Endothelial cell of umbilical vein (primary cell): ENCODE data around the gene STBD1. TPM values are rescaled to one million over a fixed set of nuclear protein-coding genes. Genes with fewer than 3 reads are reported as not detected.

Source experiments
- BruUV-seq: library from RNA; stranded (reverse); fragments of 400-500 nt; replicated peaks from 2 replicates; lab custom pipeline; 2021; lab: Mats Ljungman, UMichigan
- CTCF ChIA-PET: fragments of 300-600, 350-600 bp; sonication (Branson Sonifier 250); formaldehyde crosslinking; loops from one replicate; lab custom pipeline; 2021; ENCODE audit warnings: antibody characterized with exemption, inconsistent platforms; lab: Charles Lee
- POLR2A ChIA-PET: fragments of 300-600, 350-600 bp; sonication (Branson Sonifier 250); formaldehyde crosslinking; loops from one replicate; lab custom pipeline; 2021; ENCODE audit warnings: antibody characterized with exemption, inconsistent platforms; lab: Charles Lee
- DNase-seq: peaks from one replicate; pipeline ENCODE4 v3.0.0-alpha.2; 2011; ENCODE audit warnings: low read depth, low spot score
- FAIRE-seq: peaks from 2 replicates; lab custom pipeline; 2011; peaks lifted over from hg19 to GRCh38; lab: Jason Lieb, UNC
- H2AFZ ChIP-seq: 2 replicates; pipeline ENCODE4 v1.6.0; 2012; ENCODE audit warnings: low read depth, low read length, control low read depth, inconsistent platforms
- H3K27ac ChIP-seq: 2 replicates; pipeline ENCODE4 v1.5.1; 2011; ENCODE audit warnings: low read depth, mild to moderate bottlenecking, control low read depth, low read length, moderate library complexity; ENCODE audit not compliant: insufficient read depth
- H3K27me3 ChIP-seq, 2 experiments: 2 replicates each; pipeline versions ENCODE4 v1.6.0 to v1.6.1; 2011; ENCODE audit warnings: low read length in 2 of 2, mixed read lengths in 1 of 2; ENCODE audit not compliant: control insufficient read depth in 2 of 2, insufficient read depth in 2 of 2
- H3K36me3 ChIP-seq, 2 experiments: 2 replicates in 1 of 2; 3 replicates in 1 of 2; pipeline ENCODE4 v1.5.1; 2011; ENCODE audit warnings: low read length in 2 of 2, mild to moderate bottlenecking in 1 of 2, moderate library complexity in 1 of 2; ENCODE audit not compliant: control insufficient read depth in 2 of 2, insufficient read depth in 2 of 2; ENCODE audit errors: extremely low read depth in 1 of 2
- H3K4me1 ChIP-seq: 3 replicates; pipeline ENCODE4 v1.5.1; 2011; ENCODE audit warnings: mild to moderate bottlenecking, low read length; ENCODE audit not compliant: control insufficient read depth, insufficient read depth; ENCODE audit errors: extremely low read depth
- H3K4me2 ChIP-seq: 2 replicates; pipeline ENCODE4 v1.6.1; 2011; ENCODE audit warnings: low read length, control low read depth, mixed read lengths; ENCODE audit not compliant: insufficient read depth
- H3K4me3 ChIP-seq, 3 experiments: fragments of 200-600 bp in 1 of 3; sonication (generic), shearing (Covaris generic) in 1 of 3; replicated peaks in 1 of 3; 2 replicates each; pipeline ENCODE4 v1.5.1; 2011 to 2016; ENCODE audit warnings: control low read depth in 3 of 3, low read length in 3 of 3, mild to moderate bottlenecking in 2 of 3, inconsistent platforms in 1 of 3, low read depth in 1 of 3, moderate library complexity in 1 of 3; ENCODE audit not compliant: insufficient read depth in 1 of 3
- H3K79me2 ChIP-seq: 2 replicates; pipeline ENCODE4 v1.6.0; 2012; ENCODE audit warnings: low read length, inconsistent platforms; ENCODE audit not compliant: control insufficient read depth, insufficient read depth
- H3K9ac ChIP-seq: replicated peaks from 2 replicates; pipeline ENCODE3; 2011; ENCODE audit warnings: low read length, control low read depth; ENCODE audit not compliant: insufficient read depth; ENCODE audit errors: extremely low read depth
- H3K9me1 ChIP-seq: replicated peaks from 3 replicates; pipeline ENCODE4 v1.6.0; 2011; ENCODE audit warnings: mild to moderate bottlenecking, low read length; ENCODE audit not compliant: control insufficient read depth, insufficient read depth; ENCODE audit errors: extremely low read depth
- H3K9me3 ChIP-seq: replicated peaks from 2 replicates; pipeline ENCODE4 v1.5.1; 2012; ENCODE audit warnings: low read length, inconsistent platforms; ENCODE audit not compliant: control insufficient read depth, insufficient read depth
- H4K20me1 ChIP-seq: replicated peaks from 2 replicates; pipeline ENCODE3; 2011; ENCODE audit warnings: mild to moderate bottlenecking, low read length; ENCODE audit not compliant: control insufficient read depth, insufficient read depth; ENCODE audit errors: extremely low read depth
- CTCF ChIP-seq, 2 donors: IDR thresholded peaks; 1 replicate in 1 of 2; 2 replicates in 1 of 2; pipeline ENCODE4 v1.5.1; 2011; ENCODE audit warnings: low read length in 2 of 2, mild to moderate bottlenecking in 2 of 2, moderate library complexity in 2 of 2, control low read depth in 1 of 2, inconsistent platforms in 1 of 2, low read depth in 1 of 2; ENCODE audit not compliant: insufficient read depth in 1 of 2; ENCODE audit errors: extremely low read depth in 1 of 2
- EZH2 ChIP-seq: IDR thresholded peaks from 2 replicates; pipeline ENCODE4 v1.6.1; 2012; ENCODE audit warnings: borderline replicate concordance, low read depth, mild to moderate bottlenecking, moderate library complexity, low read length, inconsistent platforms; ENCODE audit not compliant: severe bottlenecking
- FOS ChIP-seq: IDR thresholded peaks from 2 replicates; pipeline ENCODE4 v1.6.1; 2011; ENCODE audit warnings: mild to moderate bottlenecking, low read length, moderate library complexity, borderline replicate concordance; ENCODE audit not compliant: insufficient read depth
- GATA2 ChIP-seq: IDR thresholded peaks from 2 replicates; pipeline ENCODE4 v1.7.0; 2011; ENCODE audit warnings: low read depth, mild to moderate bottlenecking, moderate library complexity, mixed read lengths, low read length; ENCODE audit not compliant: insufficient read length, insufficient read depth
- JUN ChIP-seq: IDR thresholded peaks from 2 replicates; pipeline ENCODE4 v1.6.1; 2011; ENCODE audit warnings: borderline replicate concordance, low read depth; ENCODE audit not compliant: insufficient read length, insufficient read depth
- MAX ChIP-seq: IDR thresholded peaks from 2 replicates; pipeline ENCODE4 v1.6.1; 2011; ENCODE audit not compliant: insufficient read depth, insufficient read length
- MYC ChIP-seq: IDR thresholded peaks from one replicate; pipeline ENCODE4 v1.6.1; 2011; ENCODE audit warnings: mild to moderate bottlenecking, low read depth, low read length
- POLR2A ChIP-seq: IDR thresholded peaks from 2 replicates; pipeline ENCODE4 v1.6.1; 2012; ENCODE audit warnings: low read depth, mild to moderate bottlenecking, control low read depth, low read length
- POLR2AphosphoS5 ChIP-seq: IDR thresholded peaks from 2 replicates; pipeline ENCODE4 v1.6.1; 2012; ENCODE audit warnings: low read depth, mild to moderate bottlenecking, control low read depth, low read length, moderate library complexity; ENCODE audit not compliant: insufficient read depth
- dilution Hi-C: fragments of 300-500 bp; cut with MboI; formaldehyde crosslinking; loops from one replicate; pipeline ENCODE4 v1.15.0; 2019; ENCODE audit warnings: low sequenced_read_pairs; ENCODE audit not compliant: extremely low pct_ligation_motif_present
- intact Hi-C: fragments of 100-400 bp; cut with micrococcal nuclease; formaldehyde crosslinking; loops from one replicate; pipeline ENCODE4 v1.10.0; 2022
- polyA plus RNA-seq, 4 experiments: library from polyadenylated mRNA; depleted of rRNA in 3 of 4; stranded (reverse) in 3 of 4; unstranded in 1 of 4; fragments of >200 nt; gene quantifications; 2 replicates each; pipeline versions ENCODE4 v1.2.1 to v1.2.3, GENCODE V29; 2011 to 2012; ENCODE audit warnings: missing spikeins in 1 of 4
- total RNA-seq: library from RNA; stranded (reverse); gene quantifications from 2 replicates; pipeline ENCODE4 v1.2.3, GENCODE V29; 2021

The STBD1 gene
- total and polyA plus RNA-seq, 2 donors (not counting 3 experiments of a cell fraction or from before 2014, with no cell fraction given): 0.18 to 0.29 TPM

- H3K4me1 ChIP-seq: peaks cover 2% of the 10 kb centered on the region
- no peaks in the 10 kb centered on the region for H3K36me3 ChIP-seq
- H3K9me3 ChIP-seq: no peaks in the 10 kb centered on the region
- H2AFZ ChIP-seq: no peak overlapping the region
- FAIRE-seq (no peak), DNase-seq (no peak)
- dilution Hi-C loops (no loop called here), intact Hi-C loops (no loop called here)
- no TSS peak for BruUV-seq
- TF ChIP-seq EZH2 (no peak), POLR2AphosphoS5 (no peak), CTCF (IDR thresholded peaks at IDR 0.05; ENCODE audit: extremely low read depth in 1 of 2, insufficient read depth in 1 of 2, low read depth in 1 of 2, low read length in 2 of 2) (no peak), MYC (no peak), FOS (no peak), MAX (no peak), POLR2A (no peak), GATA2 (no peak), JUN (no peak)
- H3K9me1 ChIP-seq: no peaks in the 10 kb centered on the region
- no peak overlapping the region for H3K27ac ChIP-seq
- H3K79me2 ChIP-seq: no peaks in the 10 kb centered on the region
- CTCF ChIA-PET: no interaction called here
- no peaks in the 10 kb centered on the region for H4K20me1 ChIP-seq
- POLR2A ChIA-PET: no interaction called here
- no peak overlapping the region for H3K4me3 ChIP-seq
- H3K4me2 ChIP-seq: no peak overlapping the region
- H3K27me3 ChIP-seq: no peaks in the 10 kb centered on the region
- no peak overlapping the region for H3K9ac ChIP-seq
Observed at GRCh38 chr4:76311896-76312331, 5.4 kb downstream of the STBD1 start.
